DMS153 treated with DMSO at 0.1 percent for 48 hours (cell line): ENCODE data around the gene KRT85.
A peak's percentile ranks its signal among the peaks of the same experiment; 100 is the strongest.
"Not testable (repeated sequence)": the region's sequence is repeated elsewhere in the genome, so short reads cannot be mapped to it uniquely, and the experiment has no call there.

Source experiments
- DNase-seq: peaks from one replicate; lab custom pipeline; 2025; ENCODE audit not compliant: unreplicated experiment; lab: John Stamatoyannopoulos, UW

KRT85 gene

DNA sequence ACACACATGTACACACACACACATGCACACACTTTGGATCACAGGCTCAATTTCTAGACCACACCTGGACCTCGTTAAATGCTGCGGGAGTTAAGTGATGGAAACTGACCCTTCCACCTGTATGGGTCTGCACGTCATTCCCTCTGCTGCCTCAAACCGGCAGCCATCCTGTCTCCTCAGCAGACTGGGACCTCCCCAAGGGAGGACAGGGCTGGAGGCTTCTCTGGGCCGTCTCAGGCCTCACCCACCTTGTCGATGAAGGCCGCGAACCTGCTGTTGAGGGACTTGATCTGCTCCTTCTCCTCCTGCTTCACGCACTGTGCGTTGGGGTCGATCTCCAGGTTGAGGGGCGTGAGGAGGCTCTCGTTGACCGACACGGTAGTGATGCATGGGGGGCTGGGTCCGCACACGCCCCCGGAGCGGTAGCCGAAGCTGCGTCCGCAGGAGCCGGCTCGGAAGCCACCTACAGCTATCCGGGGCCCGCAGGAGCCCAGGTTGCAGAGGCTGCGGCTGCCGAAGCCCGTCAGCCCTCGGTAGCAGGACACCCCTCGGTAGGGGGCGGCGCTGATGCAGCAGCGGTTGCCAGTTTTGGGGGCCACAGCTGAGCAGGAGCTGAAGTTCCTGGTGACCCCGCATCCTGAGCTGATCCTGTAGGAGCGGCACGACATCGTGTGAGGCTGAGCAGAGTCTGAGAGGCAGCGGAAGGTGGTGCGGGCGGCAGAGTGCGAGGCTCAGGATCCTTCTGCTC lies at the start of gene KRT85:
KRT85 (minus strand) TSS at position 744 of the 748 bp plus-strand sequence; CDS start at position 668, 76 bp downstream.
- no peak for DNase-seq

DNA sequence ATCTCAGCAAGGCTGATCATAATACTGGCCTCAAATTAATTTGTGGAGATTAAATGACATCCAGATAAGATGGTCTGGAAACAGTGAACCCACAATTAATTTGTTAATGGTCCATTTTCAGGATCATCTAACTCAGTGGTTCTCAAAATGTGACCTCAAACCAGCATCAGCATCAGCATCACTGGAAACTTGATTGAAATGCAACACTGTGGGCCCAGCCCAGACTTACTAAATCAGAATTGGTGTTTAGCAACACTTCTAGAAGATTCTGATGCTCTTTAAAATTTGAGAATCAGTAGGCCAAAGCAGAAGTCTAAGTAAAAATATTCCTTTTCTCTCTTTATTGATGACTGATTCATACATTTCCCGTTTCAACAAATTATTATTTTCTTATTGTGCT lies 49.5 kb upstream of the KRT85 start:
- DNase-seq = no peak

DNA sequence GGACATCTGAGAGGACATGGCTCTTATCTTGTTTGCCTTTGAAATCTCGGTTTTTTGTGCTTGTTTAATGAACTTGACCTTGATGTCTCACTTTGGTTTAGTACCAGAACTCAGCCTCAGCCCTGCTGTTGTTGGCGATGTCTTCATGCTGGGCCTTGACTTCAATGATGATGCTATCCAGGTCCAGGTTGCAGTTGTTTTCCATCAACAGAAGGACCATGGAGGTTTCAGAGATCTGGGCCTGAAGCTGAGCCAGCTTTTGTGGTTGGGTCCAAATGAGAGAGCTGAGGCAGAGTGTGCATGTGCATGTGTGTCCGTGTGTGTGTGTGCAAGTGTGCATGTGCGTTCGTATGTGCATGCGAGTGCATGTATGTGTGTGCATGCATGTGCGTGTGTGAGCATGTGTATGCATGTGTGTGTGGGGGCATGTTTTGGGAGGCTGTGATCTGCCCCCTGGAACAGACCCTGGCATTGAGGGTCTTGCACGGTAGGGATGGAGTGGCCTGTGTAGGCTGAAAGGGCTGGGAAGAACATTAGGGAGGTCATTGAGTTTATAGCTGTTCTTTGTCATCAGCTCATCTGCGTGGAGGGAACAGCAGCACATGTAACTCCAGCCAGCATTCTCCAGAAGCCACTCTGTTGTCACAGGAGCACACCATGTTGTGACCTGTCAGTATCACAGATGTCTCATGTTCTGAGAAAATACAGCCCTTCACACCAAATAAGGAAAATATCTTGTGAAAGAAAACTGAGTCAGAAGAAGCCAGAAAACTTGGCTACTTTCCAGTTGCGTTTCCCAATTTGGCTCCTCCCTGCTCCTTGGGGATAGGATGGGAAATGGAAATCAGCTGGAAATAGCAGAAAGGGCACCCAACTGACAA lies 48.8 kb upstream of the KRT85 start:
- no peak for DNase-seq

DNA sequence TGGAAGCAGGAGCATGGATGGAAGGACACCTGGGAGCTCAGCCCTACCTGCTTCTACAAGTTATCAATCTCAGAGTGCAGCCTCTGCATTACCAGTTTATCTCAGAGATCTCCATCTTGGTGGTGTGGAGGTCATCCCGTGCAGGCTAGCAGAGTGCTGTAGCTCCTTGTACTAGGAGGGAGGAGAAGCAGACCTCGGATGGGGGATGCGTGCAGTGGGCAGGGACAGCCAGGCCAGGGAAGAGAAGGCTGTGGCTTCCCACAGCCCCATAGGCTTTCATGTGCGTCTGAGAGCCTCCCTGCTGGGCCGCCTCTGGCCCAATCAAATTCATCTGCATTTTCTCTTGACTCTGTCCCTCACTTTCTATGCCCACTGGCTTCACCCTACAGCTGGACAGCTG lies 47.7 kb upstream of the KRT85 start:
- DNase-seq = no peak

DNA sequence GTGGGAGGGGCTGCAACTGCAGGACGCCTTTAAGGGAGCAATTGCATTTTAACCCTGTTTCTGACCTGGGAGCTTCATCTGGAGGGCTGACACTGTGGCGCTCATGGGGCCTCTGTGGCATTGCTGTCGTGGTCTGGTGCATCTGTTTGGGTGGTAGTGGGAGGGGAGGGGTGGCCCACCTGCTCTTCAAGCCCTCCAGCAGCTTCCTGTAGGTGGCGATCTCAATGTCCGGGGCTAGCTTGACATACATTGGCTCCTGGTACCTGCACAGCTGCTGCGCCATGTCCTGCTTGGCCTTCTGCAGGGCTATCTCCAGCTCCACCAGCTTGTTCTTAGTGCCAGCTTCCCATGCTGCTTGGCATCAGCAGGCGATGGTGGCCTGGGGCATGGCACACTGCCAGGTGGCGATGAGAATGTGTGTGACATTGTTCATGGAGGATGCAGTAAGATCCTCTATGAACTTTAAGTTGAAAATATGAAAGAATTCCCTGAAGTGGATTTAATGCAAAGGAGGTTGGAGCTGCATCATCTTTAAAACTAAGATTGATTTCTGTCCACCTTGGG lies 46.6 kb upstream of the KRT85 start:
- no peak for DNase-seq

DNA sequence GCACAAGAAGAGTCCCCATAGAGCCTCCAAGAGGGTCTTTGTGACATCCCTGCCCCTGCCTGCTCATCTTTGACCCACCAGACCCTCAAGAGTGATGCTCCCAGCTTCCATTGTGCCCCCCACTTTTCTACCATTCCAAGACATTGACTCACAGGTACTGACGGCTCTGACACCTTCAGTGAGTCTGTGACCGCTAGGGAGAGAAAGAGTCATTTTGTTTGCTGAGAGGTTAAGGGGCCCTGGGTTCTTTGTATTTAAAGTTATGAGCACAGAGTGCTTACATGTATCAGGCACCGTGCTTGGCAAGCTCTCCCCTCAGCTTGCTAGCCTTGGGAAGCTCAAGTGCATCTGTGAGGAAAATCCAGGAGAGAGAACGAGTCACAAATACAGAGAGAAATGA lies 45.9 kb upstream of the KRT85 start:
- no peak for DNase-seq

DNA sequence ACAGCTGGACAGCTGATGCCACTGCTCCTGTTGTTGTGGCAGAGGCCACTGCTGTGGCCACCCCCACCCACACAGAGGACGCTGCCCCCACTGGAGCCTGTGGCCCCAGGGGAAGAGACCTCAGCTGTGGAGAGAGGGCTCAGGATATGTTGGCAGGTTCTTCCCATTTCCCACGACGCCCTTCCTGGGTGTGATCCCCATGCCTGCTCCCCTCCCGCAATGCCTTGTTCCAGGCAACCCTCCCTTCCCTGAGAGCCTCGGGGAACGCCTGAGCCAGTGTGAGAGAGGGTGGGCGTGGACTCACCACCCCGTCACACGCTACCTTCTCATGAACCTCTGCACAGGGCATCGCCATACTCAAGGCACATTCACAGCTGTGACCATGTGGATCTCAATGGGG lies 44.5 kb upstream of the KRT85 start:
- DNase-seq = no peak

DNA sequence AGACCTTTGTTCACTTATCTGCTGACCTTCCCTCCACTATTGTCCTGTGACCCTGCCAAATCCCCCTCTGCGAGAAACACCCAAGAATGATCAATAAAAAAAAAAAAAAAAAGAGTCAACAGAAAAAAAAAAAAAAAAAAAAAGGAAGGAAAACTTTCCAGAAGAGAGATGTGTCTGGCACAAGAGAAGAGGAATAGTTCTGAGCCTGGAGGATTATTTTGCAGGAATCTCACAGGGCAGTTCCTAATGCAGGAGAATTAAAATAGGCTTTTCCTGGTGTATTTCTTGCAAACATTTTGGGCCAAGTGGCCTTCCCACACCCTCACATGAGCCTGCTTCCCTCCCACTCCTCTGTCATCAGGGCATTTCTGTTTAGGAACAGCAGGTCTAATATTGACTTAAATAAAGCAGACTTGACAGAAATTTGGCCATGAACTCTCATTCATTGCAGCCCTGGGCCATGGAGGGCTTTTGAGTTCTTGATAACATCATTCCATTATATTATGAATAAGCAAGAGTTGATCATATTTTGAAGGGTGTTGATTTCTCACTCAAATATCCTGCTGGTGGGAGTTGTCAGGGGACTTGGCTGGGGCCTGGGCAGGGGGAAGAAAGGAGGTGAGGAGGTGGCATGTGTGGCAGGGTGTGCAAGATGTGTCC lies 43.4 kb upstream of the KRT85 start:
- DNase-seq = not testable (repeated sequence)

DNA sequence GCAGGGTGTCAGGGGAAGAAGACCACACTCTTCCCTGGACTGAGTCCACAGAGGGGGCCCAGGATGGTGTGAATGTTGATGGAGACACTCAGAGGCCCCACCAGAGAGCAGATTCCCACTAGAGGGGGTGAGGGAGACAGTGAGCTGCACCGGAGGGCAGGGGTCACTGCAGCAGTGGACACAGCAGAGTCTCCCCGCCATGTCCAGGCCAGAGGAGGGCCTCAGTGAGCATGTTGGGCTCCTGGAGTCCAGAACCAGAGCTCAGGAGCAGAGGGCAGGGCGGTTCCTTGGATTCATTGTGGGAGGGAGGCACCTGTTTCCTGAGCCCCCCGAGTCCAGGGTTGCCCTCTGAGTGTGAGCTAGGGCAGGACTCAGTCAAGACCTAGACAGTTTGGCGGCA lies 40.6 kb upstream of the KRT85 start:
- DNase-seq = no peak

DNA sequence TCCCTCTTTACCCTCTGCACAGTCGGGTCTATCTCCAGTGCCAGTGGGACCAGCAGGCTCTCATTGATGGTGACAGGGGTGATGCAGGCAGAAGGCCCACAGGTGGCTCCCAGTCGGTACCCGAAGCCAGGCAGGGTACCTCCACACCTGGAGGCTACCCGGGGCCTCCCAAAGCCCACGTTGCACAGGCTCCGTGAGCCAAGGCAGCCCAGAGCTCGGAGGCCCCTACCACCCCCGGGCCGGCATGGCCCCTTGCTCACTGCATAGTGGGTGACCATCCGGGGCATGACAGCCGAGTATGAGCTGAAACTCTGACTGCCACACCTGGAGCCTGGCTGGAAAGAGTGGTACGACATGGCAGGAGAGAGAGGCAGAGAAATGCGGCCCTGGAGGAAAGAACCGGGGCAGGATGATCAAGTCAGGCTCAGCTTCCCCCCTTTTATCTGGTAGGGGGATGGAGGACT lies 38.7 kb upstream of the KRT85 start, which contains the start of gene KRT82:
KRT82 (minus strand) TSS at position 414 of the 464 bp plus-strand sequence; CDS start at position 356, 58 bp downstream.
- DNase-seq = no peak

DNA sequence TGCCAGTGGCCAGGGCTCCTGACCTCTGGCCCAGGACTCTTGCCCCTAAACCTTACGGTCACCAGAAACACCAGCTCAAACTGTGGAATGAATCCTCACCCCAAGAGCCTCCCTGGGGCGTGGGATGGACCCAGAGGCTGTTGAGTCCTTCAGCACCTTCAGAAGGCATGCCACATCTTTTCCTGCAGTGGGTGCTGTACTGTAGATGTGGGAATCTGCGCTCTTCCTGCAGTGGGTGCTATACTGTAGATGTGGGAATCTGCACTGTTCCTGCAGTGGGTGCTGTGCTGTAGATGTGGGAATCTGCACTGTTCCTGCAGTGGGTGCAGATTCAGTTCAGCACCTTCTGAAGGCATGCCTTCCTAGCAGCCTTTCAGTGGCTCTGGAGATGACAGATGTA lies 37.7 kb upstream of the KRT85 start:
- no peak for DNase-seq

DNA sequence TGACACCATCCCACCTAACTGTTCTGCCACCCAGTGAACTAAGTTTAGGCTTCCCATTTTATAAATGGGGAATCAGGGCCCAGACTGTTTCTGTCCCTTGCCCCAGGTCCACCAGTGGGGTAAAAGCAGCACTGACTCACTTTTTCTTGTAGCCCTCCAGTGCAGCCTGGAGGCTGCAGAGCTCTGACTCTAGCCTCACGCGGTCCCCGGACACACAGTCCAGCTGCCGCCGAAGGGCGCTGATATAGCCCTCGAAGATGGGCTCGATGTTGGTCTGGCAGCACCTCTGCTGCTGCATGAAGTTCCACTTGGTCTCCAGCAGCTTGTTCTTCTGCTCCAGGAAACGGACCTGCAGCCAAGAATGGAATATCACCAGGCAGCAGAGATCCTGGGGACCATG lies 36.3 kb upstream of the KRT85 start:
- no peak for DNase-seq

DNA sequence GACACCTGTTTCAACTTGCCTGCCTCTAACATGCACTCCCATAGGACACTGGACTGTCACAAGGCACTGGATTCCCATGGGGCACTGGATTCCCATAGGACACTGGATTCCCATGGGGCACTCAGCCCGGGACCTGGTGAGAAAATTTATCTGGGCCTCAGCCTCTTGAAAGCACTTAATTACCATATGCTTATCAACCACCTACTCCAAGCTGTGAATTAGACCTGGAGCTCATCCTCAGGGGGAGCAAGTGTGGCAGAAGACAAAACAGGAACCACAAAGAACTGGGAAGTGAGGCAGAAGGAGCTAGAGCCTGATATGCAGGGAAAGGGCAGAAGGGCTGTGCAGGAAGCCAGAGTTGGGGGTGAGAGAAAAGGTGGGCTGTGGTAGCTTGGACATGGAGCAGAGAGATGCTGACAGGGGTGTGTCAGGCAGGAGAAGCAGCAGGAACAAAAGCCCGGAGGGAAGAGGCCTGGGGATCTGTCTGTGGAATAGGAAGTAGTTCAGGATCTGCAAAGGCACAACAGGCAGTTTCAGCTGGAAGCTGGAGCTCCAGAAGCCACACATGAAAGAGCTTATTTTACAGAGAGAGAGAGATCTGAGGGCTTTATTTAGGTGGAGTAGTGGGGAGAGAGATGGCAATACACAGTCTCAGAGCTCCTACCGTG lies 35.7 kb upstream of the KRT85 start:
- peak; percentile 14 for DNase-seq

DNA sequence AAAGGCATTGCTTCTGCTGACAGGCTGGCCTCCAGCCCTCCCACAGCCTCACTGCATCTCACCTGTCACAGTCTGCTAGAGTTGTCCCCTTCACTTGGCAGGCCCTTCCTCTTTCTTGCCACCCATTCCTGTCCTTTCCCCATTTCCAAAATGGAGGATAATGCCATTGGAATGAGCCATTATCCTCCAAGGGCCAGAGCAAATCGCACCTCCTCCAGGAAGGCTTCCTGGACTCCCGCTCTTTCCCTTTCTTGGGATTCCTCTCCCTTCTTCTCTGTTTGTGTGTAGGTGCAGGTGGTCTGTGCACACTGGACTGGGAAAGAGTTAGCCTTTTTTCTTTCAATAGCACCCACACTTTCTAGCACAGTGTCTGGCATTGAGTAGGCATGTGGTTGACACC lies 35.1 kb upstream of the KRT85 start:
- DNase-seq = no peak

DNA sequence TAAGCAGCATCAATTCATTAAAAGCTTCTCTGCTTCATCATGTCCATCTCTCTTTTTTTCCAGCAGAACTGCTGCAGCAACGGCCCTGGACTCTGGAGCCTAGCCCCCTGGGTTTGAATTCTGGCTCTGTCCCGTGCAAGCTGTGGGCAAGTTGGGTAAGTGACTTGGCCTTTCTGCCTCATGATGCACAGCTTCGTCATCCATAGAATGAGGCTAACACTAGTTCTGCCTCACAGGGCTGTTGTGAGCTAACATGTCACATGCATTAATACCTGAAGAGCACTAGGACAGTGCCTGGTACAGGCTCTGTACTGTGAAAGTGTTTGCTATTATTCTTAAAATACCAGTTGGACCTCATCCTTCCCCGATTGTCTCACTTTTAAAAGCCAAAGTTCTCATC lies 34.6 kb upstream of the KRT85 start:
- no peak for DNase-seq

DNA sequence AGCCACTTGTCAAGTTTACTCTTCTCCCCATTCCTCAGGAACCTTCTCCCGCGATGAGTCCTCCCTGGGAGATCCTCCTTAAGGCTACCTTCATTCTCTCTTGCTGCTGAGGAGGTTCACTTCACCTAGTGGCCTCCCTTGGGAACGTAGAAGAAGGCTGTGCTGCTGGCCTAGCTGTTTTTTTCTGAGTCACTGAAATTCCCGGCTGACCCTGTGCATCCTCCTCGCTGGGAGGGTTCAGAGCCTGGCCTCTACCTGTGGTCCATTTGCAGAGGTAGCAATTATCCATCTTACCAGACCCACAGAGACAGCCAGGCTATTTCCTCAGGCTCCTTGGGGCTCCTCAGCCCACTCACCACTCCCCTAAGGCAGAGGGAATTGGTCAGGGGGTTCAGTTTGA lies 34.2 kb upstream of the KRT85 start:
- no peak for DNase-seq

DNA sequence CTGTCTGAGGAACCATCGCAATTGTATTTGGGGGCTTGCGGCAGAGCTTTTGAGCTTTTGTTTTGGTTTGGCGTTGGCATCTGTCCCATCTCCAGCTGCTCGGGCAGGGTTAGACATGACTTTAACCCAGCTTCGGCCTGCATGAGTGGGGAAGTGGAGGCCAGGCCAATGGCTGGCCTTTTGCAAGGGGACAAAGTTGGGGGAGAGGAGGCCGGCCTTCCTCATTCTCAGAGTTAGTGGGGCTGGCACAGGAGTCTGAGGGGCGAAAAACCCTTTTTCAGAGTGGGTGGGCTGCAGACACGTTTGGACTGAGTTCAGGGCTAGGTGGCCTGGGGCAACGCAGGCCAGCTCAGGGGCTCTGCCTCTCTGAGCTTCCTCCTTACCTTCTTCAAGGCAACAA lies 33.6 kb upstream of the KRT85 start:
- no peak for DNase-seq

DNA sequence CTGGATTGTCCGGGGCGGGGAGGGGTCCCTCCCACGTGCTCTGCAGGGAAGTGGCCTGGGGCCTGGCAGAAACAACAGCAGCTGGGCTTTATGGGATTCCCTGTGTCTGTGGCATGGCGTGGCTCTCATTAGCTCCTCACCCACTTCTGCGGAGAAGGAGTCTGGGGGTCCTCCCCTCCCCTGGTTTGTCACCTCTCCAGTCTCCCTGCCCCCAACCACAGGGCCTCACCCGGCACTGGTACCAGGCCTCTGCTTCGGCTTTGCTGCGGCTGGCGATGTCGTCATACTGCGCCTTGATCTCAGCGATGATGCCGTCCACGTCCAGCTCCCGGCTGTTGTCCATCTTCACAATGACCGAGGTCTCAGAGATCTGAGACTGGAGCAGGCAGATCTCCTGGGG lies 32.5 kb upstream of the KRT85 start:
- DNase-seq = no peak

DNA sequence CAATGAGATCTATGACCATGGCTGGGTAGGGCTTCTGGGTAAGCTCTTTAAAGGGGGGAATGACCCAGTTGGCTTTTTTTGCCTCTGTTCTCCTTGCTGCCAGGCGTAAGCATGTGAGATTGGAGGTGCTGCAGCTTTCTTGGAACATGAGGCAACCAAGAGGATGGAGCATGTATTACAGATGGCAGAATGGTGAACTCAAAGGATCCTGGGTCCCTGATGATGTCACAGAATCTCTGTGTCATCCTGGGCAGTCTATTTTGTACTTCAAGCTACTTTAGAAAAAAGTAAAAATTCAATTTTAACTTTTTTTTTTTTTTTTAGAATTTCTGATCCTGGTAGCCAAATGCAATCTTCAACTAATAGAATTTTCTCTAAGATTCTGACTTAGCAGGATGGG lies 30.9 kb upstream of the KRT85 start:
- no peak for DNase-seq

DNA sequence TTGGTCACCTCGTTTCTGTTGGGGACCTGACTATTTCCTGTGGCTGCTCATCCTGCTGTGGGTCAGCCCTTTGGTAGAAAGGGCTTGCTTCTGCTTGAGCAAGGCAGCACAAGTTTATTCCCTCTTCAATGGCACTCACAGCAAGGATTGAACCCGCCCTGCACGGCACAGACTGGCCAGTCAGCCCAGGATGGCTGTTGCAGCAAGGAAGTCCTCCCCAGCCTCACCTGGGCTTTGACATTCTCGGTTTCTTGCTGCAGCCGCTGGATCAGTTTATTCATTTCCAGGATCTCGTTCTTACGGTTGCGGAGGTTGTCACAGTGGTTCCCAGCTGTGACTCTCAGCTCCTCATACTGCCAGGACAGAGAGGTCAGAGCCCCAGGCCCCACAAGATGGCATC lies 29.4 kb upstream of the KRT85 start:
- DNase-seq = no peak
